ENCODE data around the gene SPATA31D1. TPM values are rescaled to one million over a fixed set of nuclear protein-coding genes. Genes with fewer than 3 reads are reported as not detected.

The SPATA31D1 gene
- total RNA-seq, 4 donors from 2014 or later, result not detected

- no peaks in the 10 kb centered on the region for H3K36me3 ChIP-seq
- no peaks in the 10 kb centered on the region for H3K4me1 ChIP-seq
- H3K9me3 ChIP-seq, result no peaks in the 10 kb centered on the region
- intact Hi-C loops (cut with DNase I; ENCODE audit: low total_unique reads), result no loop called here
- H3K4me3 ChIP-seq, result no peak overlapping the region
- no peaks in the 10 kb centered on the region for H3K27me3 ChIP-seq
- WGBS, 2 donors (ENCODE audit: low coverage in 1 of 2), result 89% methylated on average over 4 of the region's 4 CpGs
- in situ Hi-C loops (cut with MboI; ENCODE audit: low pct_ligation_motif_present in 1 of 4, low pct_unique_long_range_greater_than_20kb in 1 of 4, low sequenced_read_pairs in 3 of 4), result no loop called here
- H3K27ac ChIP-seq, result no peak overlapping the region
- TF ChIP-seq CTCF (IDR thresholded peaks at IDR 0.05) (no peak), EP300 (IDR thresholded peaks at IDR 0.05; ENCODE audit: low read depth) (no peak), POLR2AphosphoS5 (IDR thresholded peaks at IDR 0.05) (no peak)
- DNase-seq, result no peak
Measured at GRCh38 chr9:82036086-82036485, 47.5 kb downstream of the SPATA31D1 start.

- Histone ChIP-seq H3K4me3 (no peak overlapping the region), H3K27me3 (no peaks in the 10 kb centered on the region), H3K36me3 (no peaks in the 10 kb centered on the region), H3K9me3 (no peaks in the 10 kb centered on the region), H3K27ac (no peak overlapping the region), H3K4me1 (no peaks in the 10 kb centered on the region)
- WGBS, 2 donors (ENCODE audit: low coverage in 1 of 2), result 60 to 74% methylated on average over 1 of the region's 1 CpG
- in situ Hi-C loops (cut with MboI; ENCODE audit: low pct_ligation_motif_present in 1 of 4, low pct_unique_long_range_greater_than_20kb in 1 of 4, low sequenced_read_pairs in 3 of 4) (no loop called here), intact Hi-C loops (cut with DNase I; ENCODE audit: low total_unique reads) (no loop called here)
- DNase-seq, result no peak
- TF ChIP-seq EP300 (IDR thresholded peaks at IDR 0.05; ENCODE audit: low read depth), result no peak
- TF ChIP-seq POLR2AphosphoS5 (IDR thresholded peaks at IDR 0.05), result no peak
- TF ChIP-seq POLR2A (IDR thresholded peaks at IDR 0.05), result no peak
- TF ChIP-seq CTCF (IDR thresholded peaks at IDR 0.05), result no peak
Measured at GRCh38 chr9:82037126-82037525, 48.6 kb downstream of the SPATA31D1 start.

DNA sequence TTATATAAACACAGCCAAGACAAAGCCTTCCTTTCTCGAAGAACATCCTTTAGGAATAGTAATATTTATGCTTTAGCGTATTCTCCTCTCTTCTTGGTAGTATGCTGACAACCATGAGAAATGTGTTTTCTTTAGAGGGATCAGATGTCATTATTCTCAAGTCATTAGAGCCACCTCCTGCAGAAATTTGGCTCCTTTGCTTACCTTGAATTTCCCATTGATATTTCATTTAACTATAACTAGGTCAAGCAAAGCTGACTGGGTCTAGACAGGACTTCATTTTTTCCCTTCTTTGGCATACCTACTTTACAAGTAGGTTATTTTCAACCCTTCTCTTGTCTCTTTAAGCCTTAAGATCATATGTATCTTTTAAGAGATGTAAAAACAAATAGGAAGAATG lies 50.3 kb downstream of the SPATA31D1 start:
- Histone ChIP-seq H3K27ac (no peak overlapping the region), H3K4me3 (no peak overlapping the region), H3K27me3 (no peaks in the 10 kb centered on the region), H3K36me3 (no peaks in the 10 kb centered on the region), H3K9me3 (no peaks in the 10 kb centered on the region), H3K4me1 (no peaks in the 10 kb centered on the region)
- intact Hi-C loops (cut with DNase I; ENCODE audit: low total_unique reads) (no loop called here), in situ Hi-C loops (cut with MboI; ENCODE audit: low pct_ligation_motif_present in 1 of 4, low pct_unique_long_range_greater_than_20kb in 1 of 4, low sequenced_read_pairs in 3 of 4) (no loop called here)
- TF ChIP-seq EP300 (IDR thresholded peaks at IDR 0.05; ENCODE audit: low read depth) (no peak), POLR2AphosphoS5 (IDR thresholded peaks at IDR 0.05) (no peak), POLR2A (IDR thresholded peaks at IDR 0.05) (no peak), CTCF (IDR thresholded peaks at IDR 0.05) (no peak)
- 62 to 77% methylated on average over 2 of the region's 2 CpGs for WGBS, 2 donors (ENCODE audit: low coverage in 1 of 2)
- DNase-seq, result no peak

Other genes starting within 250 kb of the SPATA31D1 start
- gene SPATA31D4, start 60.3 kb upstream of the SPATA31D1 start, total RNA-seq, result not detected
- gene SPATA31D3, start 45.3 kb upstream of the SPATA31D1 start, total RNA-seq, result not detected